DOHH2 (cell line): Measurements from ENCODE around the gene C19orf47.

Source experiments
- H3F3A ChIP-seq: fragments of 200-600 bp; sonication (generic), shearing (Covaris generic); 2 replicates; pipeline ENCODE4 v1.6.0; 2016; ENCODE audit warnings: antibody characterized with exemption, mild to moderate bottlenecking; ENCODE audit not compliant: control insufficient read depth, insufficient read depth
- H3K27ac ChIP-seq: fragments of 200-600 bp; sonication (generic); 2 replicates; pipeline ENCODE4 v1.5.1; 2014; ENCODE audit warnings: low read depth, mild to moderate bottlenecking, low read length, moderate library complexity
- H3K27me3 ChIP-seq: fragments of 200-600 bp; sonication (generic); 2 replicates; pipeline ENCODE4 v1.6.1; 2014; ENCODE audit warnings: mild to moderate bottlenecking, low read length, mixed read lengths; ENCODE audit not compliant: control insufficient read depth
- H3K36me3 ChIP-seq: fragments of 200-600 bp; sonication (generic); 2 replicates; pipeline ENCODE4 v1.6.1; 2014; ENCODE audit warnings: mild to moderate bottlenecking, low read length, moderate library complexity, mixed read lengths; ENCODE audit not compliant: control insufficient read depth
- H3K4me1 ChIP-seq: fragments of 200-600 bp; sonication (generic); 2 replicates; pipeline ENCODE4 v1.6.1; 2014; ENCODE audit warnings: mild to moderate bottlenecking, low read length, mixed read lengths; ENCODE audit not compliant: control insufficient read depth
- H3K4me2 ChIP-seq: fragments of 200-600 bp; sonication (generic); 2 replicates; pipeline ENCODE4 v1.6.0; 2014; ENCODE audit warnings: mild to moderate bottlenecking, low read length, moderate library complexity
- H3K4me3 ChIP-seq: fragments of 200-600 bp; sonication (generic); 2 replicates; pipeline ENCODE4 v1.5.1; 2014; ENCODE audit warnings: mild to moderate bottlenecking, low read length, mixed read lengths
- H3K79me2 ChIP-seq: fragments of 200-600 bp; sonication (generic); 2 replicates; pipeline ENCODE4 v1.6.1; 2014; ENCODE audit warnings: mild to moderate bottlenecking, low read length, mixed read lengths; ENCODE audit not compliant: control insufficient read depth
- H3K9me2 ChIP-seq: fragments of 200-600 bp; sonication (generic); replicated peaks from 2 replicates; pipeline ENCODE4 v1.6.1; 2014; ENCODE audit warnings: mild to moderate bottlenecking, low read length, mixed read lengths; ENCODE audit not compliant: control insufficient read depth
- H3K9me3 ChIP-seq: fragments of 200-600 bp; sonication (generic); 2 replicates; pipeline ENCODE4 v1.6.1; 2014; ENCODE audit warnings: antibody characterized with exemption, low read length, mixed read lengths; ENCODE audit not compliant: control insufficient read depth, insufficient read depth
- H4K20me1 ChIP-seq: fragments of 200-600 bp; sonication (generic); 2 replicates; pipeline ENCODE4 v1.6.0; 2014; ENCODE audit warnings: low read depth, mild to moderate bottlenecking, antibody characterized with exemption, low read length, moderate library complexity; ENCODE audit not compliant: control insufficient read depth, insufficient read depth
- EZH2phosphoT487 ChIP-seq: fragments of 200-600 bp; sonication (generic); IDR thresholded peaks from 2 replicates; pipeline ENCODE4 v1.6.1; 2017; ENCODE audit warnings: borderline replicate concordance, mild to moderate bottlenecking, antibody characterized with exemption, low read length, moderate library complexity, mixed read lengths
- TF ChIP-seq, protein P1 (sequence below): fragments of 200-600 bp; sonication (generic); IDR thresholded peaks from one replicate; pipeline ENCODE4 v1.5.1; 2014; ENCODE audit warnings: antibody characterized with exemption, mild to moderate bottlenecking, low read depth, low read length; ENCODE audit not compliant: poor library complexity, severe bottlenecking

C19orf47 gene

DNA sequence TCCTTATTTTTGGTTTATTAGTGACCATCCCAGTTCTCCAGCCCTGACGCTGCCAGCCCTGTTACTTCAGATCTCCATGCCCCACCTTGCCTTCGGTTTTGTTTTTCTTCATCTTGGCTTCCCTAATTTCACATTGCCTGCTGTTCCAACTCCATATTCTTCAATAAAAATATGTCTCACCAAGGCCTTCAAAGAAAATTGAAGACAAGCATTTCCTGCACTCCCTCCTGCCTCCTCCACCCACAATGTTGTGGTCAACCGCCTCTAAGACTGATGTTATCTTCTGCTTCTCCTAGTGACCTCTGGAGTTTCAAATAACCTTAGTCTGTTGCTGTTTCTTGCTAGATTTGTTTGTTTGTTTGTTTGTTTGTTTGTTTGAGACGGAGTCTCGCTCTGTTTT lies 14.9 kb upstream of the C19orf47 start:
- Histone ChIP-seq H3K27me3 (no peaks in the 10 kb centered on the region), H3K9me2 (no peaks in the 10 kb centered on the region), H3K36me3 (no peaks in the 10 kb centered on the region), H3K9me3 (no peaks in the 10 kb centered on the region), H3K79me2 (no peaks in the 10 kb centered on the region), H3K4me3 (no peak overlapping the region), H3K4me2 (no peak overlapping the region), H3K27ac (no peak overlapping the region), H3F3A (no peaks in the 10 kb centered on the region), H4K20me1 (no peaks in the 10 kb centered on the region), H3K4me1 (peaks cover 31% of the 10 kb centered on the region)
- no peak for TF ChIP-seq EZH2phosphoT487
- TF ChIP-seq, protein P1, sequence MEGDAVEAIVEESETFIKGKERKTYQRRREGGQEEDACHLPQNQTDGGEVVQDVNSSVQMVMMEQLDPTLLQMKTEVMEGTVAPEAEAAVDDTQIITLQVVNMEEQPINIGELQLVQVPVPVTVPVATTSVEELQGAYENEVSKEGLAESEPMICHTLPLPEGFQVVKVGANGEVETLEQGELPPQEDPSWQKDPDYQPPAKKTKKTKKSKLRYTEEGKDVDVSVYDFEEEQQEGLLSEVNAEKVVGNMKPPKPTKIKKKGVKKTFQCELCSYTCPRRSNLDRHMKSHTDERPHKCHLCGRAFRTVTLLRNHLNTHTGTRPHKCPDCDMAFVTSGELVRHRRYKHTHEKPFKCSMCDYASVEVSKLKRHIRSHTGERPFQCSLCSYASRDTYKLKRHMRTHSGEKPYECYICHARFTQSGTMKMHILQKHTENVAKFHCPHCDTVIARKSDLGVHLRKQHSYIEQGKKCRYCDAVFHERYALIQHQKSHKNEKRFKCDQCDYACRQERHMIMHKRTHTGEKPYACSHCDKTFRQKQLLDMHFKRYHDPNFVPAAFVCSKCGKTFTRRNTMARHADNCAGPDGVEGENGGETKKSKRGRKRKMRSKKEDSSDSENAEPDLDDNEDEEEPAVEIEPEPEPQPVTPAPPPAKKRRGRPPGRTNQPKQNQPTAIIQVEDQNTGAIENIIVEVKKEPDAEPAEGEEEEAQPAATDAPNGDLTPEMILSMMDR, result no peak

GRCh38 chr19:40362160-40362559 lies 14.0 kb upstream of the C19orf47 start:
- Histone ChIP-seq H3K27me3 (no peaks in the 10 kb centered on the region), H4K20me1 (no peaks in the 10 kb centered on the region), H3K36me3 (no peaks in the 10 kb centered on the region), H3K4me3 (no peak overlapping the region), H3K9me3 (no peaks in the 10 kb centered on the region), H3K4me2 (no peak overlapping the region), H3K4me1 (peaks cover 39% of the 10 kb centered on the region), H3K79me2 (no peaks in the 10 kb centered on the region), H3K27ac (no peak overlapping the region), H3F3A (peaks cover 5% of the 10 kb centered on the region; the same call in 1 of the 2 replicates), H3K9me2 (no peaks in the 10 kb centered on the region)
- TF ChIP-seq EZH2phosphoT487, result no peak
- TF ChIP-seq, protein P1, result no peak

- H3K9me3 ChIP-seq, result no peaks in the 10 kb centered on the region
- H3K9me2 ChIP-seq, result no peaks in the 10 kb centered on the region
- TF ChIP-seq, protein P1, result no peak
- no peak for TF ChIP-seq EZH2phosphoT487
- H3K27ac ChIP-seq, result no peak overlapping the region
- no peak overlapping the region for H3K4me3 ChIP-seq
- H3K36me3 ChIP-seq, result no peaks in the 10 kb centered on the region
- H3F3A ChIP-seq, result peaks cover 11% of the 10 kb centered on the region; the same call in 1 of the 2 replicates
- H3K79me2 ChIP-seq, result peaks cover 4% of the 10 kb centered on the region; the same call in 1 of the 2 replicates
- no peak overlapping the region for H3K4me2 ChIP-seq
- H3K27me3 ChIP-seq, result no peaks in the 10 kb centered on the region
- no peaks in the 10 kb centered on the region for H4K20me1 ChIP-seq
- peaks cover 48% of the 10 kb centered on the region for H3K4me1 ChIP-seq
Observed at GRCh38 chr19:40360708-40361241, 12.6 kb upstream of the C19orf47 start.
